ENCODE data around the gene ACVR2A. TPM values are rescaled to one million over a fixed set of nuclear protein-coding genes. Genes with fewer than 3 reads are reported as not detected.

The ACVR2A gene
- total and polyA plus RNA-seq, 10 donors = 2.0 to 15.6 (median 14.1) TPM

DNA sequence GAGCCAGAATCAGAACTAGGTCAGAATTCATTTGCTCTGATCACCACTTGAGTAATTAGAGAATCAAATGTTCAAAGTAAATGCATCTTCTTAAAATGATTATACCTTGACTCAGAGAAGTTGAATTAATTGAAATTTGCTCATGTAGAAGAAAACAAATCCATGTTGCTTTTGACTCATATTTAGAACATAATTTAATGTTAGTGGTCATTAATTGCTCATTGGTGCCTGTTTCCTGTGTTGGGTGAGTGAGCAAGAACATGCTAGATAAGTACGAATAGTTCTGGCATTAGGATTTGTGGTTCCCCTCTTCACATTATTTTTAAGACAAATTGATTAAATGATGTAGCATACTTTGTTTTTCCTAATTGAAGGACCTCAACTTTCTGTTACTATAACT, 19.0 kb downstream of the ACVR2A start:
- no peaks in the 10 kb centered on the region for H3K27me3 ChIP-seq (replicated peaks in 1 of 7)
- H3K4me1 ChIP-seq = peaks cover 0 to 46% (median 8%) of the 10 kb centered on the region in 6 donors
- no peaks in the 10 kb centered on the region for H3K36me3 ChIP-seq
- no peak for DNase-seq
- 44 to 79% (median 60%) methylated on average over 1 of the region's 1 CpG for WGBS, 5 donors
- TF ChIP-seq, protein P1, sequence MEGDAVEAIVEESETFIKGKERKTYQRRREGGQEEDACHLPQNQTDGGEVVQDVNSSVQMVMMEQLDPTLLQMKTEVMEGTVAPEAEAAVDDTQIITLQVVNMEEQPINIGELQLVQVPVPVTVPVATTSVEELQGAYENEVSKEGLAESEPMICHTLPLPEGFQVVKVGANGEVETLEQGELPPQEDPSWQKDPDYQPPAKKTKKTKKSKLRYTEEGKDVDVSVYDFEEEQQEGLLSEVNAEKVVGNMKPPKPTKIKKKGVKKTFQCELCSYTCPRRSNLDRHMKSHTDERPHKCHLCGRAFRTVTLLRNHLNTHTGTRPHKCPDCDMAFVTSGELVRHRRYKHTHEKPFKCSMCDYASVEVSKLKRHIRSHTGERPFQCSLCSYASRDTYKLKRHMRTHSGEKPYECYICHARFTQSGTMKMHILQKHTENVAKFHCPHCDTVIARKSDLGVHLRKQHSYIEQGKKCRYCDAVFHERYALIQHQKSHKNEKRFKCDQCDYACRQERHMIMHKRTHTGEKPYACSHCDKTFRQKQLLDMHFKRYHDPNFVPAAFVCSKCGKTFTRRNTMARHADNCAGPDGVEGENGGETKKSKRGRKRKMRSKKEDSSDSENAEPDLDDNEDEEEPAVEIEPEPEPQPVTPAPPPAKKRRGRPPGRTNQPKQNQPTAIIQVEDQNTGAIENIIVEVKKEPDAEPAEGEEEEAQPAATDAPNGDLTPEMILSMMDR (IDR thresholded peaks at IDR 0.05 in 8 of 11, conservative IDR thresholded peaks at IDR 0.05 in 3 of 11) = no peak
- TF ChIP-seq POLR2AphosphoS5 (IDR thresholded peaks at IDR 0.05) (no peak), POLR2A (IDR thresholded peaks at IDR 0.05) (no peak)
- no peak overlapping the region for H3K27ac ChIP-seq
- intact Hi-C loops (cut with DNase I; ENCODE audit: low total_unique reads) = no loop called here
- no peak overlapping the region for H3K4me3 ChIP-seq
- H3K9me3 ChIP-seq = no peaks in the 10 kb centered on the region

DNA sequence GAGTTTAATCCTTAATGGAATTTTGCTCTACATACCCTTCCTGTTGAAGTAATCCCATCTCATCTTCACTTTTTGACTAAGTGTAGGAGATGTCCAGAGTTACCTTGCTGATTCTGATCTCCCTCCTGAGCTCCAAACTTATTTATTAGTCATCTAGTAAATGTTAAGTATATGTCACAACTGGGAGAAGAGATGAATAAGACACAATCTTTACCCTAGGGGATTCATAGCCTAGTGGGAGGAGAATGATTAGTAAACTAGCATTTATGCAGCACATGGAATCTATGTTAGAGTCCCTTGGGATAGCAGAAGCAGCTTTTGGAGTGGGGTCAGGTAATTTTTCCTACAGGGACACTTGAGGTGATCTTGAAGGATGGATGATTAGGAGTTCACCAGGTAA, 20.7 kb downstream of the ACVR2A start:
- Histone ChIP-seq H3K4me3 (no peak overlapping the region), H3K36me3 (no peaks in the 10 kb centered on the region), H3K27me3 (replicated peaks in 1 of 7) (no peaks in the 10 kb centered on the region), H3K27ac (no peak overlapping the region), H3K4me1 (peaks cover 0 to 56% (median 8%) of the 10 kb centered on the region in 6 donors), H3K9me3 (no peaks in the 10 kb centered on the region)
- TF ChIP-seq POLR2AphosphoS5 (IDR thresholded peaks at IDR 0.05) (no peak), POLR2A (IDR thresholded peaks at IDR 0.05) (no peak)
- TF ChIP-seq, protein P1 (IDR thresholded peaks at IDR 0.05 in 8 of 11, conservative IDR thresholded peaks at IDR 0.05 in 3 of 11) = no peak
- intact Hi-C loops (cut with DNase I; ENCODE audit: low total_unique reads) = no loop called here
- DNase-seq = no peak

- peaks cover 0 to 47% (median 8%) of the 10 kb centered on the region in 6 donors for H3K4me1 ChIP-seq
- H3K27me3 ChIP-seq (replicated peaks in 1 of 7) = no peaks in the 10 kb centered on the region
- 16 to 43% (median 32%) methylated on average over 2 of the region's 2 CpGs for WGBS, 5 donors
- H3K4me3 ChIP-seq = no peak overlapping the region
- no peak overlapping the region for H3K27ac ChIP-seq
- no peaks in the 10 kb centered on the region for H3K36me3 ChIP-seq
- H3K9me3 ChIP-seq = no peaks in the 10 kb centered on the region
- intact Hi-C loops (cut with DNase I; ENCODE audit: low total_unique reads) = no loop called here
- DNase-seq = no peak
- TF ChIP-seq POLR2AphosphoS5 (IDR thresholded peaks at IDR 0.05) (no peak), POLR2A (IDR thresholded peaks at IDR 0.05) (no peak)
- TF ChIP-seq, protein P1 (IDR thresholded peaks at IDR 0.05 in 8 of 11, conservative IDR thresholded peaks at IDR 0.05 in 3 of 11) = no peak
Measured at GRCh38 chr2:147867050-147867449, 22.2 kb downstream of the ACVR2A start.

DNA sequence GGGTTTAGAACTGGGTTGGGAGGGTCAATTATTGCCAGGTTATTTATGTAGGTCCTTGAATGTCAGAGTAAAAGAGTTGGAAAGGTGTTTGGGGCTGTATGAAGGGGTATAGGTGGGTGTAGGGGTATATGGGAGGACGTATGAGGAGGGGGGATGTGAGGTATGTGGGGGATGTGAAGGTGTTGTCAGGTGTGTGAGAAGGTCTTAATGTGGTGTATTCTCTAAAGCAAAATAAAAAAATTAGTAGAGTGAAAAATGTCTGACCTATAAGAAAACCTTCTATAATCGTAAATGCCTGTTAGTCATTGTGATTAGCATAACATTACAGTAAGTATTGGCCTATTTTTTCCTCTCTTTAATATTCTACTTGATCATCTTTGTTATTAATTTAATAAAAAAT, 25.1 kb downstream of the ACVR2A start:
- Histone ChIP-seq H3K9me3 (no peaks in the 10 kb centered on the region), H3K27me3 (replicated peaks in 1 of 7) (no peaks in the 10 kb centered on the region), H3K4me3 (no peak overlapping the region), H3K27ac (no peak overlapping the region), H3K36me3 (no peaks in the 10 kb centered on the region), H3K4me1 (peaks cover 0 to 27% (median 5%) of the 10 kb centered on the region in 6 donors)
- no peak for DNase-seq
- intact Hi-C loops (cut with DNase I; ENCODE audit: low total_unique reads) = no loop called here
- TF ChIP-seq, protein P1 (IDR thresholded peaks at IDR 0.05 in 8 of 11, conservative IDR thresholded peaks at IDR 0.05 in 3 of 11) = no peak
- no peak for TF ChIP-seq POLR2AphosphoS5 (IDR thresholded peaks at IDR 0.05)
- no peak for TF ChIP-seq POLR2A (IDR thresholded peaks at IDR 0.05)
- 83 to 94% (median 88%) methylated on average over 2 of the region's 2 CpGs for WGBS, 5 donors
